Astrocyte (in vitro differentiated cells and primary cell): Measurements from ENCODE around the gene PTPMT1. TPM values are rescaled to one million over a fixed set of nuclear protein-coding genes. Genes with fewer than 3 reads are reported as not detected.
"Not testable (repeated sequence)": the region's sequence is repeated elsewhere in the genome, so short reads cannot be mapped to it uniquely, and the experiment has no call there.

Experiments
- DNase-seq: peaks from one replicate; pipeline ENCODE4 v3.0.0-alpha.2; 2010; ENCODE audit warnings: low read depth
- FAIRE-seq: peaks from 2 replicates; lab custom pipeline; 2011; peaks lifted over from hg19 to GRCh38; lab: Jason Lieb, UNC
- H2AFZ ChIP-seq: 2 replicates; pipeline ENCODE4 v1.6.0; 2012; ENCODE audit warnings: low read depth, low read length, inconsistent platforms
- H3K27ac ChIP-seq: 2 replicates; pipeline ENCODE4 v1.5.1; 2011; ENCODE audit warnings: low read depth, low read length, inconsistent platforms
- H3K27me3 ChIP-seq: 2 replicates; pipeline ENCODE4 v1.6.0; 2011; ENCODE audit warnings: low read length, inconsistent platforms; ENCODE audit not compliant: insufficient read depth
- H3K36me3 ChIP-seq: 2 replicates; pipeline ENCODE4 v1.5.1; 2011; ENCODE audit warnings: low read length, inconsistent platforms; ENCODE audit not compliant: insufficient read depth
- H3K4me1 ChIP-seq: 2 replicates; pipeline ENCODE4 v1.5.1; 2011; ENCODE audit warnings: low read length, inconsistent platforms; ENCODE audit not compliant: insufficient read depth
- H3K4me2 ChIP-seq: 2 replicates; pipeline ENCODE4 v1.6.0; 2012; ENCODE audit warnings: low read length, inconsistent platforms
- H3K4me3 ChIP-seq: 2 replicates; pipeline ENCODE4 v1.5.1; 2011; ENCODE audit warnings: low read depth, mild to moderate bottlenecking, low read length, inconsistent platforms; ENCODE audit not compliant: insufficient read depth
- H3K79me2 ChIP-seq: 2 replicates; pipeline ENCODE4 v1.6.0; 2012; ENCODE audit warnings: mild to moderate bottlenecking, low read length, inconsistent platforms; ENCODE audit not compliant: insufficient read depth
- H3K9ac ChIP-seq: 2 replicates; pipeline ENCODE4 v1.6.0; 2012; ENCODE audit warnings: mild to moderate bottlenecking, low read length, inconsistent platforms
- H3K9me3 ChIP-seq: 2 replicates; pipeline ENCODE4 v1.5.1; 2012; ENCODE audit warnings: low read depth, mild to moderate bottlenecking, low read length, inconsistent platforms; ENCODE audit not compliant: insufficient read depth
- H4K20me1 ChIP-seq: 2 replicates; pipeline ENCODE4 v1.6.0; 2012; ENCODE audit warnings: low read length, inconsistent platforms; ENCODE audit not compliant: insufficient read depth
- H3K27ac Mint-ChIP-seq: one replicate; pipeline ENCODE4 v1.8.0; 2021; ENCODE audit warnings: mild to moderate bottlenecking, mixed read lengths; ENCODE audit not compliant: unreplicated experiment
- H3K27me3 Mint-ChIP-seq: one replicate; pipeline ENCODE4 v1.8.0; 2021; ENCODE audit warnings: low read depth, mixed read lengths; ENCODE audit not compliant: unreplicated experiment
- H3K36me3 Mint-ChIP-seq: one replicate; pipeline ENCODE4 v1.8.0; 2021; ENCODE audit warnings: low read depth, mixed read lengths; ENCODE audit not compliant: unreplicated experiment
- H3K4me1 Mint-ChIP-seq: one replicate; pipeline ENCODE4 v1.8.0; 2021; ENCODE audit warnings: low read depth, mixed read lengths; ENCODE audit not compliant: unreplicated experiment
- H3K4me3 Mint-ChIP-seq: one replicate; pipeline ENCODE4 v1.8.0; 2021; ENCODE audit warnings: mild to moderate bottlenecking, moderate library complexity, mixed read lengths; ENCODE audit not compliant: unreplicated experiment
- H3K9me3 Mint-ChIP-seq: one replicate; pipeline ENCODE4 v1.8.0; 2021; ENCODE audit warnings: mild to moderate bottlenecking, mixed read lengths; ENCODE audit not compliant: unreplicated experiment
- CTCF ChIP-seq: IDR thresholded peaks from 2 replicates; pipeline ENCODE4 v1.5.1; 2011; ENCODE audit warnings: low read depth, mild to moderate bottlenecking, inconsistent platforms, low read length, moderate library complexity; ENCODE audit not compliant: insufficient read depth
- EZH2 ChIP-seq: IDR thresholded peaks from 2 replicates; pipeline ENCODE4 v1.6.1; 2012; ENCODE audit warnings: mild to moderate bottlenecking, low read length, inconsistent platforms; ENCODE audit not compliant: insufficient read depth
- total RNA-seq: library from RNA; stranded (reverse); gene quantifications from 2 replicates; pipeline ENCODE4 v1.2.1, GENCODE V29; 2021

Gene PTPMT1
- total RNA-seq, 1 donor from 2014 or later: 32.4 TPM

GRCh38 chr11:47523490-47524225 lies 41.7 kb upstream of the PTPMT1 start:
- Histone ChIP-seq H3K79me2 (peaks cover 100% of the 10 kb centered on the region), H3K36me3 (no peaks in the 10 kb centered on the region), H3K9me3 (no peaks in the 10 kb centered on the region), H2AFZ (no peak overlapping the region), H3K9ac (peak overlapping the region; percentile 78), H3K27ac (peak overlapping the region; percentile 88), H3K4me2 (peak overlapping the region; percentile 78), H4K20me1 (peaks cover 85% of the 10 kb centered on the region), H3K4me3 (peak overlapping the region; percentile 18), H3K27me3 (no peaks in the 10 kb centered on the region), H3K4me1 (peaks cover 24% of the 10 kb centered on the region)
- DNase-seq: peak; percentile 75
- Mint-ChIP-seq H3K9me3 (no peaks in the 10 kb centered on the region), H3K4me1 (peaks cover 44% of the 10 kb centered on the region), H3K27me3 (no peaks in the 10 kb centered on the region), H3K4me3 (peak overlapping the region; percentile 68), H3K27ac (peak overlapping the region; percentile 94), H3K36me3 (peaks cover 3% of the 10 kb centered on the region)
- TF ChIP-seq CTCF (no peak), EZH2 (no peak)
- peak; percentile 32 for FAIRE-seq

GRCh38 chr11:47524291-47524874 lies 41.0 kb upstream of the PTPMT1 start:
- Mint-ChIP-seq H3K4me3 (peak overlapping the region; percentile 52), H3K9me3 (no peaks in the 10 kb centered on the region), H3K27ac (peak overlapping the region; percentile 94), H3K27me3 (no peaks in the 10 kb centered on the region), H3K36me3 (peaks cover 3% of the 10 kb centered on the region), H3K4me1 (peaks cover 40% of the 10 kb centered on the region)
- peak overlapping the region; percentile 78 for H3K9ac ChIP-seq
- H4K20me1 ChIP-seq: peaks cover 87% of the 10 kb centered on the region
- FAIRE-seq: no peak
- TF ChIP-seq CTCF (no peak), EZH2 (no peak)
- peaks cover 100% of the 10 kb centered on the region for H3K79me2 ChIP-seq
- H2AFZ ChIP-seq: no peak overlapping the region
- H3K27ac ChIP-seq: peak overlapping the region; percentile 88
- H3K9me3 ChIP-seq: no peaks in the 10 kb centered on the region
- H3K4me2 ChIP-seq: peak overlapping the region; percentile 78
- peaks cover 24% of the 10 kb centered on the region for H3K4me1 ChIP-seq
- no peaks in the 10 kb centered on the region for H3K27me3 ChIP-seq
- no peaks in the 10 kb centered on the region for H3K36me3 ChIP-seq
- H3K4me3 ChIP-seq: peak overlapping the region; percentile 18
- DNase-seq: no peak

- H3K4me3 ChIP-seq, H3K9me3 Mint-ChIP-seq, H3K4me2 ChIP-seq, H3K36me3 Mint-ChIP-seq, H3K4me3 Mint-ChIP-seq, H2AFZ ChIP-seq, H3K27ac ChIP-seq, DNase-seq, H3K9me3 ChIP-seq, FAIRE-seq, H3K27me3 Mint-ChIP-seq, H3K9ac ChIP-seq, H3K27me3 ChIP-seq, H3K36me3 ChIP-seq: not testable (repeated sequence)
- Mint-ChIP-seq H3K4me1 (peaks cover 38% of the 10 kb centered on the region), H3K27ac (peak overlapping the region; percentile 81)
- Histone ChIP-seq H3K4me1 (peaks cover 24% of the 10 kb centered on the region), H4K20me1 (peaks cover 91% of the 10 kb centered on the region), H3K79me2 (peaks cover 100% of the 10 kb centered on the region)
Observed at GRCh38 chr11:47526032-47526431, 39.4 kb upstream of the PTPMT1 start.
